Choroid plexus epithelial cell (primary cell): ENCODE results near the gene NHSL2.

Experiments used
- DNase-seq: peaks from one replicate; pipeline ENCODE4 v3.0.0-alpha.2; 2010; ENCODE audit warnings: low read depth
- H3K4me3 ChIP-seq: 2 replicates; pipeline ENCODE4 v1.5.1; 2011; ENCODE audit warnings: low read depth, mild to moderate bottlenecking, control low read depth, low read length, moderate library complexity
- TF ChIP-seq, protein P1 (sequence below): conservative IDR thresholded peaks from 2 replicates; pipeline ENCODE4 v1.5.1; 2011; ENCODE audit warnings: low read depth, mild to moderate bottlenecking, control low read depth, inconsistent platforms, low read length, moderate library complexity

Gene NHSL2

DNA sequence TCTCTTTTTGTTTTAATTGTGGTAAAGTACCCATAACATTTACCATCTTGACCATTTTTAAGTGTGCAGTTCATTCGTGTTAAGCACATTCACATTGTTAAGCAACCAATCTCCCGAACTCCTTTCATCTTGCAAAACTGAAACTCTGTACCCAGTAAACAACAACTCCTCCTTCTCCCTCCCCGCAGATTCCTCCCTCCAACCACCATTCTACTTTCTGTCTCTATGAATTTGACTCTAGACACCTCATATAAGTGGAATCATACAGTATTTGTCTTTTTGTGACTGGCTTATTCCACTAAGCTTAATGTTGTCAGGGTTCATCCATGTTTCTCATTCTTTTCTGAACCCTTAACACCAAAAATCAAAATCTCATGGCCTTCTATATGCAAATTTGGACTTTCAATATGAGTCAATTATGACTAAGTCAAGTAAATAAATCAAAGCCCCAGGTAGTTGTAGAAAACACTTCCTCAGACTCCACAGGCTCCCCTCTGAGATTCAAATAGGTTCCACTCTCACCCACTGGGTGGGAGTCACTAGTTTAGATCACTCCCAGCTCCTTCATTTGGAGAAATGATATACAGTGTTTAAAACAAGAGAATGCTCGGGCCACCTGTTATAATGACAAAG lies 230.8 kb downstream of the NHSL2 start:
- TF ChIP-seq, protein P1, sequence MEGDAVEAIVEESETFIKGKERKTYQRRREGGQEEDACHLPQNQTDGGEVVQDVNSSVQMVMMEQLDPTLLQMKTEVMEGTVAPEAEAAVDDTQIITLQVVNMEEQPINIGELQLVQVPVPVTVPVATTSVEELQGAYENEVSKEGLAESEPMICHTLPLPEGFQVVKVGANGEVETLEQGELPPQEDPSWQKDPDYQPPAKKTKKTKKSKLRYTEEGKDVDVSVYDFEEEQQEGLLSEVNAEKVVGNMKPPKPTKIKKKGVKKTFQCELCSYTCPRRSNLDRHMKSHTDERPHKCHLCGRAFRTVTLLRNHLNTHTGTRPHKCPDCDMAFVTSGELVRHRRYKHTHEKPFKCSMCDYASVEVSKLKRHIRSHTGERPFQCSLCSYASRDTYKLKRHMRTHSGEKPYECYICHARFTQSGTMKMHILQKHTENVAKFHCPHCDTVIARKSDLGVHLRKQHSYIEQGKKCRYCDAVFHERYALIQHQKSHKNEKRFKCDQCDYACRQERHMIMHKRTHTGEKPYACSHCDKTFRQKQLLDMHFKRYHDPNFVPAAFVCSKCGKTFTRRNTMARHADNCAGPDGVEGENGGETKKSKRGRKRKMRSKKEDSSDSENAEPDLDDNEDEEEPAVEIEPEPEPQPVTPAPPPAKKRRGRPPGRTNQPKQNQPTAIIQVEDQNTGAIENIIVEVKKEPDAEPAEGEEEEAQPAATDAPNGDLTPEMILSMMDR: no peak
- no peak overlapping the region for H3K4me3 ChIP-seq
- peak; percentile 13 for DNase-seq

DNA sequence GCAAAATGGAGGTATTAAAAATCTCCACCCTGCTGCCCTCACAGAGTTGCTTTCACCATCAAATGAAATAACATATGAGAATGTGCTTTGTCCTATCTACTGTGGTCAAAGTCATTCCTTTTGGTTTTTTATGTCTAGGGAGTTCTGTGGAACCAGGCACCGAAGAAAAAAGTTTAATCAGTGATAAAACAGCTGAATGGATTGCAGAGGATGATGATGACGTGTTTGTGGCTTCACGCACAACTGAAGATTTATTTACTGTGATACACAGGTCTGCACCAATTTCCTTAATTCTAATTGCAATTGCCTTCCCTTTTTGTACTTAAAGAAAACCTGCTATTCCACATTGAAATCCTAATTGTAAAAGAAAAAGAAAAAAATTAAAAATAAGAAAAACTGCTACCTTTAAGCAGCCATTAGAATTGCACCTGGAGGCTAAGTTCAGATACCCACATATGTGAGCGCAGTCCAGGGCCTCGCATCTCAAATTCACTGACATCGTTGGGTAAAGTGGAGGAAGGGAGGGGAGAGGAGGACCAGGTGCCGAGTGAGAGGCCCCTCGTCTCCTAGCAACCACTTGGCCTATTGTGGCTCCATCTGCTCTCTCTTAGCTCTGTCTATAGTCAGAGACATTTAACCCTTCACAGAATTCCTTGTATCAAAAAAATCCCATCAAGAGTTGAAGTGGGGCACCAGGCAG lies 231.6 kb downstream of the NHSL2 start:
- TF ChIP-seq, protein P1: no peak
- no peak overlapping the region for H3K4me3 ChIP-seq
- no peak for DNase-seq

DNA sequence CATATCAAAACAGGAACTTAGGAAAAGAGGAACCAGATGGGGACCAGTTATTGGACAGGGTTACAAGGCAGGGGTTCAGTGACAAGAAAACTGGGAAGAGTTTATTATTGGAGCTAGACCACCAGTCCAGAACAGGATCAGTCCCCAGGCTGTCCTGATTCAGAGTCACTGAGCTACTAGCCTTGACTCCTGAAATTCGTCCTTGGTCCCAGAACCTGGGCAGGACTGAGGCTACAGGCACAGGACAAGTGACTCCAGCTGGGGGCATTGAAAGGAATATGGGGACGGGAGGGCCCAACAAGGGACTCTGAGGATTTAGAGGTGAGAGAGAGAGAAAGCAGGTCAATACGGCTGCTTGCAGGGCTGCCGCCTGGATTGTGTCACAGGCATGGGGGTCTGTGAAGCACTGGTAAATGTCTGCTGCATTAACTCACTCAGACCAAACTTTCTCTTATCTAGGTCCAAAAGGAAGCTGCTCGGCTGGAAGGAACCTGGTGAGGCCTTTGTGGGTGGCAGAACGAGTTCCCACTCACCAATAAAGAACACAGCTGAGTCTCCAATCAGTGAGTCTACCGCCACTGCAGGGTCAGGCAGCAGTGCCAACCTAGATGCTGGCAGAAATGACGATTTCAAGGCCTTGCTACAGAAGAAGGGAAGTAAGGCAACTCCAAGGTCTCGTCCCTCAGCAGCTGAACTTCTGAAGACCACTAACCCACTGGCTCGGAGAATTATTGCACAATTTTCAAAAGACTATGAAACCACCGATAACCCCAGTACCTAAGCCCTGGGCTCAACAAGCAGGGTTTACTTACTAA lies 232.4 kb downstream of the NHSL2 start:
- DNase-seq: no peak
- TF ChIP-seq, protein P1: no peak
- no peak overlapping the region for H3K4me3 ChIP-seq

DNA sequence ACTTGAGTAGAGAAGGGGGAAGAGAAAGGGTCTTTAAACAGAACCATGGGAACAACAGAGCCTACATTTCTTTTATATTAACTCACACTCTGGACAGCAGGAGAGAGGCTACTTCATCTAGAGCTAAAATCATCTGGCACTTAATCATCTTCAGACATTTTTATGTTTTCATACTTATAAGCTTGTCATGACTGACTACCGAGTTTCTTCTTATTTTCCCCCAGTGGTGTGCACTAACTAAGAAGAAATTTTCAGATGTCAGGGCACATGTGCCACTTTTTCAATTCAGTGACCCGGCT lies 232.9 kb downstream of the NHSL2 start:
- no peak overlapping the region for H3K4me3 ChIP-seq
- no peak for DNase-seq
- TF ChIP-seq, protein P1: no peak

DNA sequence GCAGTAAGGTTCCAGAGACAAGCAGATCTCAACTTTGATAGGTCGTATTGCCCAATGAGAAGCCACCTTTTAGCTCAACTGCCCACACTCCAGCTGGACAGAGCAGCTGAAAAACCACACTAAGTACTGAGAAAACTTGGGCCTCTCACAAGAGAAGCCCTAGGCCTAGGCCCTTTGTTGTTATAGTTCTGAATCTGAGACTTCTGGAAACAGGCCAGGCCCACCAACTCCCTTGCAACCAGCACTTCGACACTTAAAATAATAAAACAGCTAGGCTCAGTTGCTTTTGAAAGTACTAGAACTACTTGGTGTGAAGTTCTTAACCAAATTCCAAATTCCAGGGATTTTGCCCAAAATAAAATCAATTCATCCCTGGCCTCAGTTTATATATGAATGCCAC lies 234.5 kb downstream of the NHSL2 start:
- TF ChIP-seq, protein P1: no peak
- no peak overlapping the region for H3K4me3 ChIP-seq
- DNase-seq: no peak

DNA sequence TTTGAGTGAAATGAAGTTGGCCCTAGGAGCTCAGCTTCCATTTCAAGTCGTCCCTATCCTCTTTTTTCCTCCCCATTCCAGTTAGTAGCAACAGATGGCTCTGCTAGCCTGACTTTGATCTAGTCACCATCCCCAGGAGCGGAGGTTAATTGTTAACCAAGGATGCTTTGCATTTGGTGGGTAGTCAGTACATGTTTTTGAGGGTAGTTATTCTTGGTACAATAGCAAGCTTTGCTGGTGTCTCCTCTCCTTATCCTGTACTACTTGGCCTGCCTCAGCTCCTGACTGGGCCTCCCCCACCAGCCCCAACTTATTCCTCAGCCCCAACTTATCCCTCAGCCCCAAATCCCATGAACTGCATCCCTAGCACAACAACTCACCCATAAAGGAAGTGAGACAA lies 235.9 kb downstream of the NHSL2 start:
- DNase-seq: no peak
- TF ChIP-seq, protein P1: no peak

More for the DNA sequence above, 235.9 kb downstream of the NHSL2 start:
- H3K4me3 ChIP-seq: no peak overlapping the region
